ENCODE data around the gene CEMIP. TPM values are rescaled to one million over a fixed set of nuclear protein-coding genes. Genes with fewer than 3 reads are reported as not detected.

The CEMIP gene
- total and polyA plus RNA-seq, 7 experiments from 2014 or later = 0.02 TPM; not detected in 6

DNA sequence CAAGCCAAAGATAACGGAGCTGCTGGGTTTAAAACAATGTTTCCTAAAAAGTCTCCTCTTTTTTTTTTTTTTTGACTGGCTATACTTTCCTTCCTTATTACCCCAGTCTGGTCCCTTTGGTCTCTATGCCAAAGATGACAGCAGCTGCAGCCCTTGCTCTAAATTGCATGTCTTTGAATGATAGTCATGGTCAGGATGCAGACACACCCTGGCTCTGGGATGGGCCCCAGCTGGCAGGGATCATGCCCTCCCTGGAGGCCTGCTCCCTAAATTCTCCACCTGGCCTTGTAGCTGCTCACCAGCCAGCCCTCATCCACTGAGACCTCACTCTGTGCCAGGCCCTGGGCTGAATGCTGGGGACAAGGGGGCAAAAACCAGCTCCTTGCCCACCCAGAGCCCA is 114.6 kb downstream of the CEMIP start:
- Histone ChIP-seq H3K27ac (ENCODE audit: low read depth, low read length) (no peak overlapping the region), H3K27me3 (ENCODE audit: control insufficient read depth in 2 of 2, insufficient read depth in 2 of 2, low read length in 2 of 2) (no peaks in the 10 kb centered on the region), H3K4me1 (ENCODE audit: control insufficient read depth in 2 of 2, insufficient read depth in 2 of 2, low read length in 2 of 2) (no peaks in the 10 kb centered on the region), H3K36me3 (ENCODE audit: control insufficient read depth in 2 of 3, insufficient read depth in 3 of 3, low read length in 3 of 3) (no peaks in the 10 kb centered on the region), H3K4me3 (ENCODE audit: low read length) (no peak overlapping the region), H3K9me3 (ENCODE audit: control insufficient read depth in 2 of 3, low read length in 3 of 3) (peaks cover 0 to 14% (median 0%) of the 10 kb centered on the region in 3 experiments)
- ChIA-PET CTCF (no interaction called here), POLR2A (no interaction called here)
- Mint-ChIP-seq H3K27me3 (no peaks in the 10 kb centered on the region), H3K9me3 (peaks cover 2 to 16% (median 7%) of the 10 kb centered on the region in 11 donors), H3K27ac (no peak overlapping the region), H3K4me3 (no peak overlapping the region), H3K4me1 (peaks cover 1 to 9% (median 7%) of the 10 kb centered on the region in 7 donors), H3K36me3 (peaks cover 0 to 41% (median 36%) of the 10 kb centered on the region in 5 donors)
- no peak for ATAC-seq
- no peak for DNase-seq
- intact Hi-C loops (cut with micrococcal nuclease) = no loop called here

DNA sequence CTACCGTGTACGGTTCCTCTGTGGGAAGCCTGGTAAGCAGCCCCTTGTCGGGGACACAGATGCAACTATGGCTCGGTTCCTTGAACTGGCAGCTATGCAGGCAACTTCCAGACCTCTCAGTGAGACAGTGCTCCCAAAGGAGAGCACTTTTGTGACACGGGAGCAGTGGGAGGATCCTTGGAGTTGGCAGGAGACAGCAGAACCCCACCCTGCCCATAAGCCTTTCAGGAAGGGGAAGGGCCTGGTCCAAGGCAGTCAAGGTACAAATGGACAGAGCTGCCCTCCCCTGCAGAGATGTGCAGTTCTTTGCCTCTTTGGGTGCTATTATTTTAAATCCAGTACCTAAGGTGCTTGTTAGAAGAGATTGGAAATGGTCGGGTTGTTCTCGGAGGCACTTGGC is 115.9 kb downstream of the CEMIP start:
- H3K4me1 ChIP-seq (ENCODE audit: control insufficient read depth in 2 of 2, insufficient read depth in 2 of 2, low read length in 2 of 2) = no peaks in the 10 kb centered on the region
- peaks cover 0 to 44% (median 41%) of the 10 kb centered on the region in 5 donors for H3K36me3 Mint-ChIP-seq
- H3K36me3 ChIP-seq (ENCODE audit: control insufficient read depth in 2 of 3, insufficient read depth in 3 of 3, low read length in 3 of 3) = no peaks in the 10 kb centered on the region
- ATAC-seq (no peak), DNase-seq (no peak)
- peaks cover 0 to 14% (median 0%) of the 10 kb centered on the region in 3 experiments for H3K9me3 ChIP-seq (ENCODE audit: control insufficient read depth in 2 of 3, low read length in 3 of 3)
- no peaks in the 10 kb centered on the region for H3K27me3 ChIP-seq (ENCODE audit: control insufficient read depth in 2 of 2, insufficient read depth in 2 of 2, low read length in 2 of 2)
- peaks cover 2 to 16% (median 7%) of the 10 kb centered on the region in 11 donors for H3K9me3 Mint-ChIP-seq
- intact Hi-C loops (cut with micrococcal nuclease) = no loop called here
- CTCF ChIA-PET = interaction anchor here (0.8 kb wide), 1 partner anchor 33 kb away, joined by 6 read pairs; no protein-coding TSS in a partner anchor
- H3K27ac ChIP-seq (ENCODE audit: low read depth, low read length) = no peak overlapping the region
- no peak overlapping the region for H3K27ac Mint-ChIP-seq
- H3K27me3 Mint-ChIP-seq = no peaks in the 10 kb centered on the region
- POLR2A ChIA-PET = no interaction called here
- H3K4me3 ChIP-seq (ENCODE audit: low read length) = no peak overlapping the region
- no peaks in the 10 kb centered on the region for H3K4me1 Mint-ChIP-seq
- no peak overlapping the region for H3K4me3 Mint-ChIP-seq

GRCh38 chr15:80895965-80896364 is 116.8 kb downstream of the CEMIP start:
- Mint-ChIP-seq H3K9me3 (peaks cover 2 to 16% (median 7%) of the 10 kb centered on the region in 11 donors), H3K36me3 (peaks cover 0 to 45% (median 41%) of the 10 kb centered on the region in 5 donors)
- CTCF ChIA-PET = no interaction called here

DNA sequence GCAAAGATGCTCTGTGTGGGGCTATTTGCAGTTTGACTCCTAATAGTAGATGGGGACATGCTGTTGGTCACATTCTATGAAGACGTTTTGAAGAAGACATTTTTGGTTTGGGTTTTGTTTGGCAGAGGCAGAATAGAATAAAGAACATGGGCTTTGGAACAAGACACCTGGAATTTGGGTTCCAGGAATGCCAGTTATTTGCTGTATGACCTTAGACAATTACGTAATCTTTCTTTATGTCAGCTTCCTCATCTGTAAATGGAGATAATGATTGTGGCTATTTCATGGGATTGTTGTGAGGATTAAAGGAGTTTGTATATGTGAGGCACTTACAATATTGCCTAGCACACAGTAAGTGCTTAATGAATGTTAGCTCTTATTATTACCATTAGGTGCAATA is 118.9 kb downstream of the CEMIP start:
- H3K4me1 Mint-ChIP-seq = no peaks in the 10 kb centered on the region
- intact Hi-C loops (cut with micrococcal nuclease) = no loop called here

More at GRCh38 chr15:80895965-80896364, 116.8 kb downstream of the CEMIP start:
- H3K4me1 ChIP-seq (ENCODE audit: control insufficient read depth in 2 of 2, insufficient read depth in 2 of 2, low read length in 2 of 2) = no peaks in the 10 kb centered on the region
- H3K9me3 ChIP-seq (ENCODE audit: control insufficient read depth in 2 of 3, low read length in 3 of 3) = peaks cover 0 to 14% (median 0%) of the 10 kb centered on the region in 3 experiments
- no peak overlapping the region for H3K27ac Mint-ChIP-seq
- H3K4me3 Mint-ChIP-seq = no peak overlapping the region
- no peak overlapping the region for H3K27ac ChIP-seq (ENCODE audit: low read depth, low read length)
- no peaks in the 10 kb centered on the region for H3K4me1 Mint-ChIP-seq
- H3K27me3 ChIP-seq (ENCODE audit: control insufficient read depth in 2 of 2, insufficient read depth in 2 of 2, low read length in 2 of 2) = no peaks in the 10 kb centered on the region
- H3K4me3 ChIP-seq (ENCODE audit: low read length) = no peak overlapping the region
- POLR2A ChIA-PET = no interaction called here
- no peaks in the 10 kb centered on the region for H3K27me3 Mint-ChIP-seq
- DNase-seq = no peak
- ATAC-seq = no peak
- intact Hi-C loops (cut with micrococcal nuclease) = no loop called here
- H3K36me3 ChIP-seq (ENCODE audit: control insufficient read depth in 2 of 3, insufficient read depth in 3 of 3, low read length in 3 of 3) = no peaks in the 10 kb centered on the region

DNA sequence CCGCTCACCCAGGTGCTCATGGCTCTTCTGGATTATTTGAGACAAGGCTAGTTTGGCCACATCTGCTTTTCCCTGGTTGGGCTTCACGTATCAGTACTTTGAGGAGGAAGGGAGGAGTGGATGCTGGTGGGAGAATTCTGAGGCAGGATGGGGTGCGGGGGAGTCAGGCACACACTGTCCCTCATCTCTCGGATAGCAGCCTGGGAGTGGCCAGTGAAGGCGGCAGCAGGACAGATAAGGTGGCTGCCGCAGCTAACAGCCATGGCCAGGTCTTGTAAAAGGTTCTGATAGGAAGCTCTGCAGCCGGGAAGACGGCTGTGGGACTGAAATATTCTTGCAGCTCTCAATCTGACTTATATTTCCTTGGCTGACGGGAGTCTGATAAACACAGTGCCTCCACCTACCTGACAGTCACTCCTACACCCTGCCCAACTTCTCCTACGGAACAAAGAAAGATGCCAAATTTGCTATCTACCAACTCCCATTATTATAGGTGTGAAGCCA is 123.2 kb downstream of the CEMIP start:
- Histone ChIP-seq H3K27me3 (ENCODE audit: control insufficient read depth in 2 of 2, insufficient read depth in 2 of 2, low read length in 2 of 2) (no peaks in the 10 kb centered on the region), H3K36me3 (ENCODE audit: control insufficient read depth in 2 of 3, insufficient read depth in 3 of 3, low read length in 3 of 3) (no peaks in the 10 kb centered on the region), H3K4me3 (ENCODE audit: low read length) (no peak overlapping the region), H3K9me3 (ENCODE audit: control insufficient read depth in 2 of 3, low read length in 3 of 3) (no peaks in the 10 kb centered on the region), H3K4me1 (ENCODE audit: control insufficient read depth in 2 of 2, insufficient read depth in 2 of 2, low read length in 2 of 2) (no peaks in the 10 kb centered on the region), H3K27ac (ENCODE audit: low read depth, low read length) (no peak overlapping the region)
- ChIA-PET CTCF (interaction anchor here (0.6 kb wide), 1 partner anchor 14 kb away, joined by 3 read pairs; no protein-coding TSS in a partner anchor), POLR2A (no interaction called here)
- DNase-seq (no peak), ATAC-seq (no peak)
- H3K36me3 Mint-ChIP-seq = peaks cover 0 to 63% (median 26%) of the 10 kb centered on the region in 5 donors
- no peaks in the 10 kb centered on the region for H3K27me3 Mint-ChIP-seq
- H3K4me3 Mint-ChIP-seq = no peak overlapping the region
- peaks cover 0 to 3% (median 0%) of the 10 kb centered on the region in 11 donors for H3K9me3 Mint-ChIP-seq
- no peaks in the 10 kb centered on the region for H3K4me1 Mint-ChIP-seq
- no peak overlapping the region for H3K27ac Mint-ChIP-seq
- intact Hi-C loops (cut with micrococcal nuclease) = no loop called here

More for the DNA sequence above, 118.9 kb downstream of the CEMIP start:
- Histone ChIP-seq H3K27ac (ENCODE audit: low read depth, low read length) (no peak overlapping the region), H3K9me3 (ENCODE audit: control insufficient read depth in 2 of 3, low read length in 3 of 3) (peaks cover 0 to 14% (median 0%) of the 10 kb centered on the region in 3 experiments), H3K4me1 (ENCODE audit: control insufficient read depth in 2 of 2, insufficient read depth in 2 of 2, low read length in 2 of 2) (no peaks in the 10 kb centered on the region), H3K27me3 (ENCODE audit: control insufficient read depth in 2 of 2, insufficient read depth in 2 of 2, low read length in 2 of 2) (no peaks in the 10 kb centered on the region), H3K4me3 (ENCODE audit: low read length) (no peak overlapping the region), H3K36me3 (ENCODE audit: control insufficient read depth in 2 of 3, insufficient read depth in 3 of 3, low read length in 3 of 3) (no peaks in the 10 kb centered on the region)
- Mint-ChIP-seq H3K4me3 (no peak overlapping the region), H3K36me3 (peaks cover 0 to 54% (median 44%) of the 10 kb centered on the region in 5 donors), H3K27ac (no peak overlapping the region), H3K9me3 (peaks cover 2 to 16% (median 7%) of the 10 kb centered on the region in 11 donors), H3K27me3 (no peaks in the 10 kb centered on the region)
- DNase-seq = no peak
- no peak for ATAC-seq
- CTCF ChIA-PET = no interaction called here
- POLR2A ChIA-PET = no interaction called here

GRCh38 chr15:80904998-80905397 is 125.8 kb downstream of the CEMIP start:
- intact Hi-C loops (cut with micrococcal nuclease) = no loop called here
- no peaks in the 10 kb centered on the region for H3K27me3 Mint-ChIP-seq
- POLR2A ChIA-PET = no interaction called here
- peaks cover 0 to 5% (median 0%) of the 10 kb centered on the region in 11 donors for H3K9me3 Mint-ChIP-seq
- ATAC-seq (no peak), DNase-seq (no peak)
- peaks cover 3 to 72% (median 28%) of the 10 kb centered on the region in 5 donors for H3K36me3 Mint-ChIP-seq
- Histone ChIP-seq H3K27me3 (ENCODE audit: control insufficient read depth in 2 of 2, insufficient read depth in 2 of 2, low read length in 2 of 2) (no peaks in the 10 kb centered on the region), H3K9me3 (ENCODE audit: control insufficient read depth in 2 of 3, low read length in 3 of 3) (no peaks in the 10 kb centered on the region), H3K27ac (ENCODE audit: low read depth, low read length) (no peak overlapping the region), H3K36me3 (ENCODE audit: control insufficient read depth in 2 of 3, insufficient read depth in 3 of 3, low read length in 3 of 3) (no peaks in the 10 kb centered on the region), H3K4me3 (ENCODE audit: low read length) (no peak overlapping the region), H3K4me1 (ENCODE audit: control insufficient read depth in 2 of 2, insufficient read depth in 2 of 2, low read length in 2 of 2) (no peaks in the 10 kb centered on the region)
- no peak overlapping the region for H3K27ac Mint-ChIP-seq
- H3K4me3 Mint-ChIP-seq = no peak overlapping the region
- CTCF ChIA-PET = no interaction called here
- no peaks in the 10 kb centered on the region for H3K4me1 Mint-ChIP-seq

GRCh38 chr15:80906159-80906766 is 127.1 kb downstream of the CEMIP start:
- no peak overlapping the region for H3K27ac ChIP-seq (ENCODE audit: low read depth, low read length)
- Mint-ChIP-seq H3K9me3 (peaks cover 0 to 5% (median 0%) of the 10 kb centered on the region in 11 donors), H3K4me3 (no peak overlapping the region), H3K4me1 (no peaks in the 10 kb centered on the region), H3K36me3 (peaks cover 3 to 79% (median 40%) of the 10 kb centered on the region in 5 donors), H3K27ac (no peak overlapping the region), H3K27me3 (no peaks in the 10 kb centered on the region)
- ChIA-PET POLR2A (no interaction called here), CTCF (no interaction called here)
- no peaks in the 10 kb centered on the region for H3K27me3 ChIP-seq (ENCODE audit: control insufficient read depth in 2 of 2, insufficient read depth in 2 of 2, low read length in 2 of 2)
- H3K4me3 ChIP-seq (ENCODE audit: low read length) = no peak overlapping the region
- H3K4me1 ChIP-seq (ENCODE audit: control insufficient read depth in 2 of 2, insufficient read depth in 2 of 2, low read length in 2 of 2) = no peaks in the 10 kb centered on the region
- no peaks in the 10 kb centered on the region for H3K9me3 ChIP-seq (ENCODE audit: control insufficient read depth in 2 of 3, low read length in 3 of 3)
- intact Hi-C loops (cut with micrococcal nuclease) = no loop called here
- ATAC-seq (no peak), DNase-seq (no peak)
- H3K36me3 ChIP-seq (ENCODE audit: control insufficient read depth in 2 of 3, insufficient read depth in 3 of 3, low read length in 3 of 3) = peaks cover 0 to 4% (median 0%) of the 10 kb centered on the region in 3 experiments

All from naive thymus-derived CD4-positive, alpha-beta T cell (primary cell).